Peyer's patch (tissue), 4 donors: Measurements from ENCODE around the gene GNRH2.

Source experiments
- CTCF ChIP-seq, 6 experiments: fragments of 450-650 bp in 4 of 6; fragments of 200-600 bp in 2 of 6; sonication (generic) in 1 of 6; IDR thresholded peaks; one replicate each; pipeline ENCODE4 v1.5.1; 2017 to 2019; ENCODE audit warnings: antibody characterized with exemption in 6 of 6, mild to moderate bottlenecking in 3 of 6, moderate library complexity in 1 of 6
- POLR2A ChIP-seq, 2 donors: fragments of 450-650 bp; IDR thresholded peaks; one replicate each; pipeline ENCODE4 v1.5.1; 2017; ENCODE audit warnings: antibody characterized with exemption in 2 of 2, mild to moderate bottlenecking in 2 of 2, moderate library complexity in 2 of 2

- no peak for TF ChIP-seq CTCF (IDR thresholded peaks at IDR 0.05)
- no peak for TF ChIP-seq POLR2A (IDR thresholded peaks at IDR 0.05)
These were observed 24.7 kb downstream of the GNRH2 start for GRCh38 chr20:3068075-3068474.
